PC-3 (cell line): Measurements from ENCODE around the gene REEP6. TPM values are rescaled to one million over a fixed set of nuclear protein-coding genes. Genes with fewer than 3 reads are reported as not detected.

Experiments used
- ATAC-seq: fragments of 200-7000 bp; cut with Tn5 transposase; 2 replicates; pipeline ENCODE4 v1.9.1; 2020; ENCODE audit warnings: mild to moderate bottlenecking, moderate library complexity
- BruUV-seq: library from RNA; stranded (reverse); fragments of 400-500 nt; replicated peaks from 2 replicates; lab custom pipeline; 2021; lab: Mats Ljungman, UMichigan
- CTCF ChIA-PET: fragments of 300-600 bp; sonication (Branson Sonifier 250); formaldehyde crosslinking; loops from one replicate; lab custom pipeline; 2022; ENCODE audit warnings: antibody characterized with exemption; lab: Charles Lee
- POLR2A ChIA-PET: fragments of 300-600 bp; sonication (Branson Sonifier 250); formaldehyde crosslinking; loops from one replicate; lab custom pipeline; 2022; ENCODE audit warnings: antibody characterized with exemption; ENCODE audit not compliant: unreplicated experiment; lab: Charles Lee
- DNase-seq: peaks from one replicate; pipeline ENCODE4 v3.0.0-alpha.2; 2015
- H2AFZ ChIP-seq: fragments of 300-600 bp; sonication (generic); 2 replicates; pipeline ENCODE4 v1.6.0; 2016; ENCODE audit warnings: antibody characterized with exemption, low read length
- H3F3A ChIP-seq: fragments of 300-600 bp; sonication (generic); one replicate; pipeline ENCODE4 v1.6.0; 2017; ENCODE audit warnings: antibody characterized with exemption, low read length, control low read depth, mild to moderate bottlenecking; ENCODE audit not compliant: unreplicated experiment
- H3K27ac ChIP-seq: fragments of 300-600 bp; sonication (generic); 2 replicates; pipeline ENCODE4 v1.5.1; 2016; ENCODE audit warnings: mild to moderate bottlenecking, low read length
- H3K27me3 ChIP-seq: fragments of 300-600 bp; sonication (generic); 2 replicates; pipeline ENCODE4 v1.6.1; 2016; ENCODE audit warnings: low read length, mixed read lengths
- H3K36me3 ChIP-seq: fragments of 300-600 bp; sonication (generic); 2 replicates; pipeline ENCODE4 v1.6.1; 2016; ENCODE audit warnings: low read depth, mixed run types, low read length, mixed read lengths
- H3K4me1 ChIP-seq: fragments of 300-600 bp; sonication (generic); 2 replicates; pipeline ENCODE4 v1.5.1; 2016; ENCODE audit warnings: low read length; ENCODE audit not compliant: insufficient read depth
- H3K4me2 ChIP-seq: fragments of 300-600 bp; sonication (generic); 2 replicates; pipeline ENCODE4 v1.6.0; 2016; ENCODE audit warnings: low read length
- H3K4me3 ChIP-seq: fragments of 300-600 bp; sonication (generic); 2 replicates; pipeline ENCODE4 v1.5.1; 2016; ENCODE audit warnings: mild to moderate bottlenecking, low read length, mixed read lengths
- H3K79me2 ChIP-seq: fragments of 300-600 bp; sonication (generic); 2 replicates; pipeline ENCODE4 v1.6.1; 2017; ENCODE audit warnings: low read length, mixed read lengths
- H3K9ac ChIP-seq: fragments of 300-600 bp; sonication (generic); 2 replicates; pipeline ENCODE4 v1.6.0; 2016; ENCODE audit warnings: mild to moderate bottlenecking, low read length
- H3K9me2 ChIP-seq: fragments of 300-600 bp; sonication (generic); replicated peaks from 2 replicates; pipeline ENCODE4 v1.6.1; 2016; ENCODE audit warnings: mixed run types, low read length, mixed read lengths
- H3K9me3 ChIP-seq: fragments of 300-600 bp; sonication (generic); 2 replicates; pipeline ENCODE4 v1.6.1; 2016; ENCODE audit warnings: low read length, mixed read lengths
- H4K20me1 ChIP-seq: fragments of 300-600 bp; sonication (generic); 2 replicates; pipeline ENCODE4 v1.6.1; 2016; ENCODE audit warnings: low read length, mixed read lengths
- EZH2 ChIP-seq: fragments of 300-600 bp; sonication (generic); IDR thresholded peaks from one replicate; pipeline ENCODE4 v1.6.1; 2017; ENCODE audit warnings: antibody characterized with exemption, mild to moderate bottlenecking, low read length; ENCODE audit not compliant: unreplicated experiment
- EZH2phosphoT487 ChIP-seq: fragments of 300-600 bp; sonication (generic); IDR thresholded peaks from 2 replicates; pipeline ENCODE4 v1.6.1; 2018; ENCODE audit warnings: mild to moderate bottlenecking, antibody characterized with exemption, low read length, borderline replicate concordance
- intact Hi-C: fragments of 100-400 bp; cut with micrococcal nuclease; formaldehyde crosslinking; loops from 2 replicates; pipeline ENCODE4 v1.9.0; 2023
- total RNA-seq: library from RNA; depleted of rRNA; stranded (reverse); fragments of >200 nt; gene quantifications from 2 replicates; pipeline ENCODE4 v1.2.3, GENCODE V29; 2014
- TF ChIP-seq, protein P1 (sequence below): fragments of 300-600 bp; sonication (generic); conservative IDR thresholded peaks from 2 replicates; pipeline ENCODE4 v1.5.1; 2017; ENCODE audit warnings: antibody characterized with exemption, low read depth, mild to moderate bottlenecking, low read length

REEP6 gene
- total RNA-seq, 1 experiment from 2014 or later: 27.2 TPM

DNA sequence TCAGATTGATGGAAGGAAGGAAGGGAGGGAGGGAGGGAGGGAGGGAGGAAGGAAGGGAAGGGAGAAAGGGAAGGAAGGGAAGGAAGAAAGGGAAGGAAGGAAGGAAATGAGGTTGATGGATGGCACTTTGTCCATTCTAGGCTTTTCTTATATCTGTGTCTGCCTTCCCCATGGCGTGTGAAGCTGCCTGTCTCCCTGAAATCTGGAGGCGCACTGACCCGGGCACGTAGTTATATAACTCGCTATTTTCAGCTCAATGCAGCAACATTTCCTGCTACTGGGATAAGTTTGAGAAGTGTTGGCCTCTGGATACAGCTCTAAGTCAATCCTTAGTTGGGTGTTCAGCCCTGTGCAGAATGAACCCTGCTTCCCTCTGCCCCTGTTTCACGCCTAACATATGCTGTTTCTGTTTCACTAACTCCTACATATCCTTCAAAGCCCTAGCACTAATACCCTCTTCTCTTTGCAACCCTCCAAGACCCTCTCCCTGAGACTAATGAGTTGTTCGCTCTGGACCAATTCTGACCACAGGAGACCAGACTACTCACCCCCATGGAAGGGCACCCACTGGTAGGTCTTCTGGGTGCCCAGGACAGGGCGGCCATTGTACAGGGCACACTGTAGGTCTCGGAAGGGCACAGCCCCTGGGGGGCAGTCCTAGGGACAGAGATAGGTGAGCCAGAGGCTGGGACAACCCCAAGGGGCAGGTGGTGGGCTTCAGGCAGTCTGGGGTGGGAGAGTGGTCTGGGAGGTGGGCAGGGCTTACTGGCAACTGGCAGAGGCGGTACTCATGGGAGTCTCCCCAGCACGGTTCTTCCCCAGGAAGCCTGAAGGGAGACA lies 18.8 kb downstream of the REEP6 start:
- H3K9ac ChIP-seq: no peak overlapping the region
- no TSS peak for BruUV-seq
- DNase-seq: no peak
- intact Hi-C loops: no loop called here
- no peaks in the 10 kb centered on the region for H3F3A ChIP-seq
- no peak overlapping the region for H3K4me2 ChIP-seq
- ATAC-seq: no peak
- H3K27me3 ChIP-seq: no peaks in the 10 kb centered on the region
- H3K4me1 ChIP-seq: peaks cover 3% of the 10 kb centered on the region; the same call in 1 of the 2 replicates
- H3K9me3 ChIP-seq: no peaks in the 10 kb centered on the region
- H4K20me1 ChIP-seq: no peaks in the 10 kb centered on the region
- H3K79me2 ChIP-seq: peaks cover 3% of the 10 kb centered on the region; the same call in 1 of the 2 replicates
- ChIA-PET POLR2A (no interaction called here), CTCF (no interaction called here)
- no peak overlapping the region for H3K27ac ChIP-seq
- no peaks in the 10 kb centered on the region for H3K9me2 ChIP-seq
- no peak overlapping the region for H3K4me3 ChIP-seq
- no peak overlapping the region for H2AFZ ChIP-seq
- no peaks in the 10 kb centered on the region for H3K36me3 ChIP-seq
- no peak for TF ChIP-seq EZH2phosphoT487
- no peak for TF ChIP-seq EZH2
- TF ChIP-seq, protein P1, sequence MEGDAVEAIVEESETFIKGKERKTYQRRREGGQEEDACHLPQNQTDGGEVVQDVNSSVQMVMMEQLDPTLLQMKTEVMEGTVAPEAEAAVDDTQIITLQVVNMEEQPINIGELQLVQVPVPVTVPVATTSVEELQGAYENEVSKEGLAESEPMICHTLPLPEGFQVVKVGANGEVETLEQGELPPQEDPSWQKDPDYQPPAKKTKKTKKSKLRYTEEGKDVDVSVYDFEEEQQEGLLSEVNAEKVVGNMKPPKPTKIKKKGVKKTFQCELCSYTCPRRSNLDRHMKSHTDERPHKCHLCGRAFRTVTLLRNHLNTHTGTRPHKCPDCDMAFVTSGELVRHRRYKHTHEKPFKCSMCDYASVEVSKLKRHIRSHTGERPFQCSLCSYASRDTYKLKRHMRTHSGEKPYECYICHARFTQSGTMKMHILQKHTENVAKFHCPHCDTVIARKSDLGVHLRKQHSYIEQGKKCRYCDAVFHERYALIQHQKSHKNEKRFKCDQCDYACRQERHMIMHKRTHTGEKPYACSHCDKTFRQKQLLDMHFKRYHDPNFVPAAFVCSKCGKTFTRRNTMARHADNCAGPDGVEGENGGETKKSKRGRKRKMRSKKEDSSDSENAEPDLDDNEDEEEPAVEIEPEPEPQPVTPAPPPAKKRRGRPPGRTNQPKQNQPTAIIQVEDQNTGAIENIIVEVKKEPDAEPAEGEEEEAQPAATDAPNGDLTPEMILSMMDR: no peak

DNA sequence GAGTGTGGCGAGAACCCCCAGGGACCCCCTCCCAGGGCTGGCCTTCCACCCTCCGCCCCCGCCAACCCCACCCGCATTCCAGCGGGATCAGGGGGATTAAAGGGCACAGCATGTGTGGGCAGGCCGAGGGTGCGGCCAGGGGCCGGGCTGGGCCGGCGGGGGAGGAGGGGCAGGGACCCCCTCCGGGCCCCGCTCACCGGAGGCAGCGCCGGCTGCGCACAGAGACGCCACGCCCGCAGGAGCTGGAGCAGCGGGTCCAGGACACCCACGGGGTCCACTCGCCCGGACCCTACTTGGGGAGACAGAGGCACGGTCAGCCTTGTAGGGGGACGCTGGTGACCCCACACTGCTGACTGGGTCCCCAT lies 19.4 kb downstream of the REEP6 start:
- H3K9me2 ChIP-seq: no peaks in the 10 kb centered on the region
- intact Hi-C loops: no loop called here
- peaks cover 3% of the 10 kb centered on the region; the same call in 1 of the 2 replicates for H3K4me1 ChIP-seq
- ATAC-seq (no peak), DNase-seq (no peak)
- H3K9ac ChIP-seq: no peak overlapping the region
- no peaks in the 10 kb centered on the region for H3K9me3 ChIP-seq
- no peak overlapping the region for H3K27ac ChIP-seq
- H3F3A ChIP-seq: no peaks in the 10 kb centered on the region
- ChIA-PET CTCF (no interaction called here), POLR2A (no interaction called here)
- H3K27me3 ChIP-seq: no peaks in the 10 kb centered on the region
- H2AFZ ChIP-seq: no peak overlapping the region
- no peaks in the 10 kb centered on the region for H4K20me1 ChIP-seq
- H3K4me3 ChIP-seq: no peak overlapping the region
- TF ChIP-seq EZH2: no peak
- no peak for TF ChIP-seq EZH2phosphoT487
- TF ChIP-seq, protein P1: no peak
- no TSS peak for BruUV-seq
- H3K4me2 ChIP-seq: no peak overlapping the region
- H3K79me2 ChIP-seq: peaks cover 3% of the 10 kb centered on the region; the same call in 1 of the 2 replicates
- H3K36me3 ChIP-seq: no peaks in the 10 kb centered on the region

DNA sequence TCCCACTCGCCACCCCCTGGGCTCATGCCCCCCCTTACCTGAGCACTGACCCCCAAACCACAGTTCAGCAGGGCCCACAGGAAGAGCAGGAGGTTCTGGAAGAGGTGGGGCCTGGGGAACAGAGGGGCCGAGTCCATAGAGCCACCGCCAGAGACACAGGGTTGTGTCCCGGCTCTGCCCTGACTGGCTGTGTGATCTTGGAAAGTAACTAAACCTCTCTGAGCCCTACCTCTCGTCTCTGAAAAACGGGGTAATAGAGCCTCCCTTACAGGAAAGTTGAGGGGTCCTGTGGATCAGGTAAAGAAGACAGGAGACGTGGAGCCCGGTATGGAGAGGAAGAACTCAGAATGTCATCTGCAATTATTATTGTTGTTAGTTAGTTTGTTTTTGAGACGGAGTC lies 19.8 kb downstream of the REEP6 start:
- no peaks in the 10 kb centered on the region for H3K36me3 ChIP-seq
- no peaks in the 10 kb centered on the region for H4K20me1 ChIP-seq
- H2AFZ ChIP-seq: no peak overlapping the region
- no peak overlapping the region for H3K27ac ChIP-seq
- peaks cover 3% of the 10 kb centered on the region; the same call in 1 of the 2 replicates for H3K4me1 ChIP-seq
- intact Hi-C loops: no loop called here
- no peak overlapping the region for H3K4me2 ChIP-seq
- TF ChIP-seq EZH2phosphoT487: no peak
- no peak for TF ChIP-seq EZH2
- TF ChIP-seq, protein P1: no peak
- no TSS peak for BruUV-seq
- no peaks in the 10 kb centered on the region for H3K27me3 ChIP-seq
- CTCF ChIA-PET: no interaction called here
- ATAC-seq (no peak), DNase-seq (no peak)
- POLR2A ChIA-PET: no interaction called here
- H3F3A ChIP-seq: no peaks in the 10 kb centered on the region
- H3K9ac ChIP-seq: no peak overlapping the region
- H3K9me3 ChIP-seq: no peaks in the 10 kb centered on the region
- no peak overlapping the region for H3K4me3 ChIP-seq
- peaks cover 3% of the 10 kb centered on the region; the same call in 1 of the 2 replicates for H3K79me2 ChIP-seq
- no peaks in the 10 kb centered on the region for H3K9me2 ChIP-seq
